Measurements from ENCODE around the gene FOXL2. TPM values are rescaled to one million over a fixed set of nuclear protein-coding genes. Genes with fewer than 3 reads are reported as not detected.

FOXL2 gene
- total and polyA plus RNA-seq, 4 donors: 0.14 TPM; not detected in 3

GRCh38 chr3:138985932-138986331 lies 39.0 kb upstream of the FOXL2 start:
- DNase-seq (no peak), ATAC-seq (ENCODE audit: insufficient read depth, low FRiP score) (no peak)
- 63 to 77% methylated on average over 4 of the region's 4 CpGs for WGBS, 2 donors
- TF ChIP-seq, protein P1, sequence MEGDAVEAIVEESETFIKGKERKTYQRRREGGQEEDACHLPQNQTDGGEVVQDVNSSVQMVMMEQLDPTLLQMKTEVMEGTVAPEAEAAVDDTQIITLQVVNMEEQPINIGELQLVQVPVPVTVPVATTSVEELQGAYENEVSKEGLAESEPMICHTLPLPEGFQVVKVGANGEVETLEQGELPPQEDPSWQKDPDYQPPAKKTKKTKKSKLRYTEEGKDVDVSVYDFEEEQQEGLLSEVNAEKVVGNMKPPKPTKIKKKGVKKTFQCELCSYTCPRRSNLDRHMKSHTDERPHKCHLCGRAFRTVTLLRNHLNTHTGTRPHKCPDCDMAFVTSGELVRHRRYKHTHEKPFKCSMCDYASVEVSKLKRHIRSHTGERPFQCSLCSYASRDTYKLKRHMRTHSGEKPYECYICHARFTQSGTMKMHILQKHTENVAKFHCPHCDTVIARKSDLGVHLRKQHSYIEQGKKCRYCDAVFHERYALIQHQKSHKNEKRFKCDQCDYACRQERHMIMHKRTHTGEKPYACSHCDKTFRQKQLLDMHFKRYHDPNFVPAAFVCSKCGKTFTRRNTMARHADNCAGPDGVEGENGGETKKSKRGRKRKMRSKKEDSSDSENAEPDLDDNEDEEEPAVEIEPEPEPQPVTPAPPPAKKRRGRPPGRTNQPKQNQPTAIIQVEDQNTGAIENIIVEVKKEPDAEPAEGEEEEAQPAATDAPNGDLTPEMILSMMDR (IDR thresholded peaks at IDR 0.05; ENCODE audit: control extremely low read depth, extremely low read depth): no peak
- no peak overlapping the region for H3K9ac ChIP-seq (ENCODE audit: insufficient read depth in 1 of 2, low read length in 2 of 2)
- no peak overlapping the region for H3K27ac ChIP-seq (ENCODE audit: low read depth in 1 of 2, low read length in 1 of 2)
- no peak overlapping the region for H3K4me3 ChIP-seq
- H3K9me3 ChIP-seq (ENCODE audit: control insufficient read depth in 4 of 4, insufficient read depth in 3 of 4, low read length in 3 of 4): no peaks in the 10 kb centered on the region
- H3K36me3 ChIP-seq (ENCODE audit: control insufficient read depth in 4 of 4, insufficient read depth in 4 of 4, low read length in 4 of 4): no peaks in the 10 kb centered on the region
- no peaks in the 10 kb centered on the region for H3K27me3 ChIP-seq (ENCODE audit: control insufficient read depth in 3 of 3, insufficient read depth in 3 of 3, low read length in 2 of 3)
- no peaks in the 10 kb centered on the region for H3K4me1 ChIP-seq (ENCODE audit: control insufficient read depth in 5 of 5, insufficient read depth in 5 of 5, low read length in 5 of 5)

DNA sequence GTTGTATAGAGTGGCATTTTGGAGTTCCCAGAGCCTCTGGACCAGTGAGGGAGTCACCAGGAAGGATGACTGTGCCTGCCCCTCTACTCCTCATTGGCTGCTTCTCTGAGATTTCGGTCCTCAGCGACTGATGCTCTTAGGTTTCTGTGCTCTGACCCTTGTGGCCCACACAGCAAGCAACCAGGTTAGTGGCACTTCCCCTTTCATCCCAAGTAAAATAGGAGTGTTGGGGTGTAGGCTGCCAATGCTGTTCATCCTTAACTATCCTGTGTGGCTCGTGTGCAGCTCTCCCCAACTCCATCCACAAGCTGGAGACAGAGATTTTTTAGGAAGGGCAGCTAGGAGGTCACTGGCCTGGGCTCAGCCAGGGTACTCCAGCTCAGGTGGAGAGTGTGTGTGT lies 37.9 kb upstream of the FOXL2 start:
- Histone ChIP-seq H3K4me1 (ENCODE audit: control insufficient read depth in 5 of 5, insufficient read depth in 5 of 5, low read length in 5 of 5) (no peaks in the 10 kb centered on the region), H3K9ac (ENCODE audit: insufficient read depth in 1 of 2, low read length in 2 of 2) (no peak overlapping the region), H3K27ac (ENCODE audit: low read depth in 1 of 2, low read length in 1 of 2) (no peak overlapping the region), H3K27me3 (ENCODE audit: control insufficient read depth in 3 of 3, insufficient read depth in 3 of 3, low read length in 2 of 3) (no peaks in the 10 kb centered on the region), H3K4me3 (no peak overlapping the region), H3K36me3 (ENCODE audit: control insufficient read depth in 4 of 4, insufficient read depth in 4 of 4, low read length in 4 of 4) (no peaks in the 10 kb centered on the region), H3K9me3 (ENCODE audit: control insufficient read depth in 4 of 4, insufficient read depth in 3 of 4, low read length in 3 of 4) (no peaks in the 10 kb centered on the region)
- no peak for ATAC-seq (ENCODE audit: insufficient read depth, low FRiP score)
- WGBS, 2 donors: 54 to 63% methylated on average over 3 of the region's 3 CpGs
- TF ChIP-seq, protein P1 (IDR thresholded peaks at IDR 0.05; ENCODE audit: control extremely low read depth, extremely low read depth): no peak
- no peak for DNase-seq

- Histone ChIP-seq H3K27ac (ENCODE audit: low read depth in 1 of 2, low read length in 1 of 2) (no peak overlapping the region), H3K9me3 (ENCODE audit: control insufficient read depth in 4 of 4, insufficient read depth in 3 of 4, low read length in 3 of 4) (peaks cover 0 to 5% (median 0%) of the 10 kb centered on the region in 4 donors)
Observed at GRCh38 chr3:138976047-138976446, 29.1 kb upstream of the FOXL2 start.

More at GRCh38 chr3:138976047-138976446, 29.1 kb upstream of the FOXL2 start:
- no peaks in the 10 kb centered on the region for H3K27me3 ChIP-seq (ENCODE audit: control insufficient read depth in 3 of 3, insufficient read depth in 3 of 3, low read length in 2 of 3)
- DNase-seq (no peak), ATAC-seq (ENCODE audit: insufficient read depth, low FRiP score) (no peak)
- H3K9ac ChIP-seq (ENCODE audit: insufficient read depth in 1 of 2, low read length in 2 of 2): no peak overlapping the region
- TF ChIP-seq, protein P1 (IDR thresholded peaks at IDR 0.05; ENCODE audit: control extremely low read depth, extremely low read depth): no peak
- H3K4me3 ChIP-seq: no peak overlapping the region
- peaks cover 0 to 3% (median 0%) of the 10 kb centered on the region in 5 donors for H3K4me1 ChIP-seq (ENCODE audit: control insufficient read depth in 5 of 5, insufficient read depth in 5 of 5, low read length in 5 of 5)
- H3K36me3 ChIP-seq (ENCODE audit: control insufficient read depth in 4 of 4, insufficient read depth in 4 of 4, low read length in 4 of 4): no peaks in the 10 kb centered on the region

All from lung (tissue), 12 donors.